HepG2 (cell line): ENCODE measurements around the gene AFF4. TPM values are rescaled to one million over a fixed set of nuclear protein-coding genes. Genes with fewer than 3 reads are reported as not detected.

Experiments used
- ATAC-seq: fragments of 200-7000 bp; cut with Tn5 transposase; 3 replicates; pipeline ENCODE4 v1.9.1; 2020; ENCODE audit warnings: mild to moderate bottlenecking, moderate library complexity
- Bru-seq: library from RNA; stranded (reverse); fragments of 400-500 nt; gene quantifications from one replicate; lab custom pipeline; 2021; lab: Mats Ljungman, UMichigan
- BruChase-seq, 2 experiments: library from RNA; stranded (reverse); fragments of 400-500 nt; gene quantifications; one replicate each; lab custom pipeline; 2021; lab: Mats Ljungman, UMichigan
- BruUV-seq: library from RNA; stranded (reverse); fragments of 400-500 nt; replicated peaks from 2 replicates; lab custom pipeline; 2021; lab: Mats Ljungman, UMichigan
- CTCF ChIA-PET: fragments of 300-600 bp; formaldehyde crosslinking; extraction: SDS; loops from one replicate; lab custom pipeline; 2021; ENCODE audit warnings: low total read pairs, inconsistent platforms, low intra/inter-chr PET ratio; lab: Yijun Ruan, JAX
- POLR2A ChIA-PET: fragments of 350-600 bp; sonication (Branson Sonifier 250); formaldehyde crosslinking; loops from one replicate; lab custom pipeline; 2020; ENCODE audit warnings: antibody characterized with exemption, inconsistent platforms; lab: Yijun Ruan, JAX
- DNase-seq: peaks from one replicate; pipeline ENCODE4 v3.0.0-alpha.2; 2015; ENCODE audit warnings: low spot score
- FAIRE-seq: peaks from 3 replicates; lab custom pipeline; 2011; peaks lifted over from hg19 to GRCh38; lab: Jason Lieb, UNC
- H2AFZ ChIP-seq: one replicate; pipeline ENCODE4 v1.6.1; 2011; ENCODE audit warnings: low read length, inconsistent platforms
- H3K27ac ChIP-seq: fragments of 300-600 bp; 3 replicates; pipeline ENCODE4 v1.8.0; 2011; ENCODE audit warnings: mixed run types, mild to moderate bottlenecking, mixed read lengths, low read length, inconsistent platforms; ENCODE audit not compliant: insufficient read depth; ENCODE audit errors: extremely low read length
- H3K27me3 ChIP-seq, 2 experiments: fragments of 200-600 bp in 1 of 2; 2 replicates in 1 of 2; 3 replicates in 1 of 2; pipeline versions ENCODE4 v1.6.0 to v1.8.0; 2011; ENCODE audit warnings: low read length in 2 of 2, mild to moderate bottlenecking in 2 of 2, moderate library complexity in 2 of 2, inconsistent platforms in 1 of 2; ENCODE audit not compliant: insufficient read depth in 2 of 2, control insufficient read depth in 1 of 2
- H3K36me3 ChIP-seq, 2 experiments: fragments of 200-600 bp in 1 of 2; replicated peaks in 1 of 2; 2 replicates in 1 of 2; 3 replicates in 1 of 2; pipeline versions ENCODE4 v1.5.1 to v1.8.0; 2011; ENCODE audit warnings: low read length in 2 of 2, inconsistent platforms in 1 of 2; ENCODE audit not compliant: insufficient read depth in 2 of 2, control insufficient read depth in 1 of 2
- H3K4me1 ChIP-seq: 2 replicates; pipeline ENCODE4 v1.5.1; 2012; ENCODE audit warnings: low read length, inconsistent platforms; ENCODE audit not compliant: insufficient read depth
- H3K4me2 ChIP-seq: 2 replicates; pipeline ENCODE4 v1.6.0; 2011; ENCODE audit warnings: low read depth, low read length, inconsistent platforms
- H3K4me3 ChIP-seq, 3 experiments: fragments of 200-600 bp in 1 of 3; sonication (generic), shearing (Covaris generic) in 1 of 3; replicated peaks in 1 of 3; 2 replicates each; pipeline ENCODE4 v1.5.1; 2011 to 2016; ENCODE audit warnings: low read length in 3 of 3, inconsistent platforms in 2 of 3, low read depth in 2 of 3, mild to moderate bottlenecking in 2 of 3, control low read depth in 1 of 3, mixed read lengths in 1 of 3; ENCODE audit not compliant: insufficient read depth in 1 of 3
- H3K79me2 ChIP-seq: one replicate; pipeline ENCODE4 v1.6.1; 2011; ENCODE audit warnings: low read length, inconsistent platforms; ENCODE audit not compliant: insufficient read depth
- H3K9ac ChIP-seq: 2 replicates; pipeline ENCODE4 v1.6.0; 2011; ENCODE audit warnings: mild to moderate bottlenecking, low read depth, low read length, inconsistent platforms; ENCODE audit not compliant: insufficient read depth
- H3K9me3 ChIP-seq: 2 replicates; pipeline ENCODE4 v1.5.1; 2012; ENCODE audit warnings: mild to moderate bottlenecking, low read length
- H4K20me1 ChIP-seq: 2 replicates; pipeline ENCODE4 v1.6.0; 2011; ENCODE audit warnings: inconsistent platforms, mild to moderate bottlenecking, low read length, moderate library complexity; ENCODE audit not compliant: insufficient read depth
- ARID5B ChIP-seq: IDR thresholded peaks from 2 replicates; pipeline ENCODE4 v1.4.0; 2020; ENCODE audit warnings: mild to moderate bottlenecking, missing genetic modification reagents
- BORCS8-MEF2B ChIP-seq: sonication (generic); formaldehyde crosslinking; IDR thresholded peaks from 2 replicates; pipeline ENCODE4 v1.8.0; 2022; ENCODE audit warnings: mild to moderate bottlenecking, missing genetic modification reagents
- CHCHD3 ChIP-seq: sonication (generic); formaldehyde crosslinking; IDR thresholded peaks from 2 replicates; pipeline ENCODE4 v1.8.0; 2022; ENCODE audit warnings: mild to moderate bottlenecking, missing genetic modification reagents, moderate library complexity
- IKZF4 ChIP-seq: sonication (generic); formaldehyde crosslinking; IDR thresholded peaks from 2 replicates; pipeline ENCODE4 v1.5.1; 2020; ENCODE audit warnings: borderline replicate concordance, mild to moderate bottlenecking, low read depth, missing genetic modification reagents; ENCODE audit errors: not compliant biosample characterization
- KMT2A ChIP-seq: sonication (generic); formaldehyde crosslinking; IDR thresholded peaks from 2 replicates; pipeline ENCODE4 v1.4.0; 2020; ENCODE audit warnings: missing genetic modification reagents
- MED8 ChIP-seq: sonication (generic); formaldehyde crosslinking; IDR thresholded peaks from 2 replicates; pipeline ENCODE4 v1.8.1; 2023; ENCODE audit warnings: mild to moderate bottlenecking, missing genetic modification reagents; ENCODE audit not compliant: insufficient replicate concordance
- RFXAP ChIP-seq: sonication (generic); formaldehyde crosslinking; IDR thresholded peaks from 2 replicates; pipeline ENCODE4 v1.4.0; 2020; ENCODE audit warnings: missing genetic modification reagents, borderline replicate concordance
- SP2 ChIP-seq: sonication (generic); formaldehyde crosslinking; IDR thresholded peaks from 2 replicates; pipeline ENCODE4 v1.5.1; 2020; ENCODE audit warnings: mild to moderate bottlenecking, missing genetic modification reagents
- TFAP4 ChIP-seq: sonication (generic); IDR thresholded peaks from 2 replicates; pipeline ENCODE4 v1.6.1; 2016; ENCODE audit warnings: low read depth, borderline replicate concordance
- ZNF317 ChIP-seq: sonication (generic); formaldehyde crosslinking; IDR thresholded peaks from 2 replicates; pipeline ENCODE4 v1.5.0; 2020; ENCODE audit warnings: mild to moderate bottlenecking, missing genetic modification reagents
- ZNF768 ChIP-seq: sonication (generic); formaldehyde crosslinking; IDR thresholded peaks from 2 replicates; pipeline ENCODE4 v1.4.0; 2020; ENCODE audit warnings: missing genetic modification reagents
- WGBS: methylation state at CpG from one replicate; pipeline ENCODE4 v1.1.6; 2017; ENCODE audit warnings: low lambda C conversion rate; 5-methylcytosine and 5-hydroxymethylcytosine counted together
- in situ Hi-C: cut with HindIII; loops from 2 replicates; pipeline ENCODE4 v1.10.0; 2017; ENCODE audit warnings: low pct_unique_long_range_greater_than_20kb; ENCODE audit not compliant: extremely low pct_ligation_motif_present
- intact Hi-C: fragments of 100-400 bp; cut with micrococcal nuclease; formaldehyde crosslinking; loops from one replicate; pipeline ENCODE4 v1.10.0; 2022; ENCODE audit not compliant: unreplicated experiment
- long read RNA-seq, 2 experiments: library from RNA in 1 of 2; library from polyadenylated mRNA in 1 of 2; stranded (forward) in 1 of 2; unstranded in 1 of 2; transcript quantifications; one replicate each; pipeline ENCODE4 v2.0.0, GENCODE V29; 2019 to 2022
- polyA minus RNA-seq, 3 experiments: library from RNA; depleted of rRNA, polyadenylated mRNA; stranded (reverse); fragments of >200 nt; gene quantifications; 2 replicates each; pipeline ENCODE4 v1.2.3, GENCODE V29; 2011; ENCODE audit warnings: low replicate concordance in 1 of 3
- polyA plus RNA-seq, 8 experiments: library from polyadenylated mRNA; depleted of rRNA in 3 of 8; stranded (reverse) in 7 of 8; unstranded in 1 of 8; fragments of >200 nt; fragmentation: Illumina TruSeq in 4 of 8; extraction: Trizol in 4 of 8; gene quantifications; 2 replicates each; pipeline versions ENCODE4 v1.2.1 to v1.2.3, GENCODE V29; 2011 to 2016; ENCODE audit warnings: low read depth in 4 of 8, missing spikeins in 1 of 8, mixed read lengths in 1 of 8; ENCODE audit not compliant: insufficient read depth in 1 of 8
- total RNA-seq, 5 experiments: library from RNA; depleted of rRNA; stranded (reverse); fragments of >200 nt; fragmentation: Illumina TruSeq; extraction: Trizol; gene quantifications; 2 replicates each; pipeline ENCODE4 v1.2.3, GENCODE V29; 2016; ENCODE audit warnings: low read depth in 1 of 5

The AFF4 gene
- total RNA-seq (2016; rRNA removed; fragmentation: Illumina TruSeq; extraction: Trizol) (22.1 and 30.5 TPM in 2 replicates), polyA plus RNA-seq (2011; rRNA removed) (17.6 and 25.5 TPM in 2 replicates), polyA minus RNA-seq (2011; rRNA and poly(A)+ RNA removed; ENCODE audit: low replicate concordance) (48.3 and 48.6 TPM in 2 replicates), Bru-seq, nascent RNA (percentile 92 among the genes with signal in this experiment), BruChase-seq, experiment 1, labeled RNA remaining after a 6-hour chase (percentile 94 among the genes with signal in this experiment), BruChase-seq, experiment 2, labeled RNA remaining after a 2-hour chase (percentile 95 among the genes with signal in this experiment)
- total RNA-seq (2016; cell fraction: cytosol; rRNA removed; fragmentation: Illumina TruSeq; extraction: Trizol; ENCODE audit: low read depth) = 5.8 and 6.3 TPM in 2 replicates
- total RNA-seq (2016; cell fraction: insoluble cytoplasmic fraction; rRNA removed; fragmentation: Illumina TruSeq; extraction: Trizol) = 20.3 and 29.1 TPM in 2 replicates
- total RNA-seq (2016; cell fraction: membrane; rRNA removed; fragmentation: Illumina TruSeq; extraction: Trizol) = 11.4 and 13.2 TPM in 2 replicates
- total RNA-seq (2016; cell fraction: nucleus; rRNA removed; fragmentation: Illumina TruSeq; extraction: Trizol) = 31.6 and 33.9 TPM in 2 replicates
- 10.5 and 13.5 TPM in 2 replicates for polyA plus RNA-seq (2011; cell fraction: cytosol; rRNA removed)
- polyA plus RNA-seq (2011; cell fraction: nucleus; rRNA removed) = 35.0 and 37.1 TPM in 2 replicates
- polyA plus RNA-seq (2012) = 23.2 and 24.0 TPM in 2 replicates
- 0.45 and 0.51 TPM in 2 replicates for polyA plus RNA-seq (2016; cell fraction: cytosol; fragmentation: Illumina TruSeq; extraction: Trizol; ENCODE audit: low read depth)
- polyA plus RNA-seq (2016; cell fraction: insoluble cytoplasmic fraction; fragmentation: Illumina TruSeq; extraction: Trizol; ENCODE audit: low read depth) = 17.9 and 19.3 TPM in 2 replicates
- polyA plus RNA-seq (2016; cell fraction: membrane; fragmentation: Illumina TruSeq; extraction: Trizol; ENCODE audit: low read depth) = 1.7 and 2.3 TPM in 2 replicates
- polyA plus RNA-seq (2016; cell fraction: nucleus; fragmentation: Illumina TruSeq; extraction: Trizol; ENCODE audit: insufficient read depth, low read depth) = 25.1 and 25.2 TPM in 2 replicates
- 37.9 and 54.2 TPM in 2 replicates for polyA minus RNA-seq (2011; cell fraction: cytosol; rRNA and poly(A)+ RNA removed)
- polyA minus RNA-seq (2011; cell fraction: nucleus; rRNA and poly(A)+ RNA removed) = 83.2 and 95.5 TPM in 2 replicates
- long read RNA-seq, experiment 1, partial matches to known transcripts = 4 of 8 reads
- long read RNA-seq, experiment 1, other reads (novel, unspliced or antisense) = 4 of 8 reads
- long read RNA-seq, experiment 2, partial matches to known transcripts = 23 of 32 reads
- long read RNA-seq, experiment 2, other reads (novel, unspliced or antisense) = 9 of 32 reads

GRCh38 chr5:132963171-132964104 is at the start of gene AFF4:
TSS of gene AFF4 (minus strand) at chr5:132963634. CDS start at chr5:132937189, 26,445 bp downstream.
- intact Hi-C loops = loop anchor here (2.0 to 5.0 kb wide), 2 partner anchors 69 to 87 kb away; no protein-coding TSS in a partner anchor
- ChIA-PET CTCF (no interaction called here), POLR2A (interaction anchor here (0.5 to 4.3 kb wide), 25 partner anchors 10 to 134 kb away, joined by 3 to 68 read pairs (median 5); partner anchors contain the start of genes GDF9, HSPA4, UQCRQ and ZCCHC10)
- Histone ChIP-seq H4K20me1 (peaks cover 34% of the 10 kb centered on the region; the same call in 1 of the 2 replicates), H3K4me1 (peaks cover 40% of the 10 kb centered on the region), H2AFZ (no peak within 1 kb of the TSS), H3K27ac (peak within 1 kb of the TSS; percentile 85), H3K36me3 (0 out of 5 replicates have a peak, but pooled peaks cover 0 to 4% of the 10 kb centered on the region in 2 experiments), H3K79me2 (peaks cover 44% of the 10 kb centered on the region), H3K9me3 (no peaks in the 10 kb centered on the region), H3K27me3 (no peaks in the 10 kb centered on the region; a peak in 1 of 5 replicates), H3K9ac (peak within 1 kb of the TSS; percentile 97), H3K4me2 (peak within 1 kb of the TSS; percentile 92), H3K4me3 (peak within 1 kb of the TSS; percentile 78 to 86 (median 84))
- no TSS peak for BruUV-seq
- in situ Hi-C loops = loop anchor here (5.0 kb wide), 1 partner anchor 89 kb away; the partner anchor contains the start of gene HSPA4
- no peak for FAIRE-seq
- peak; percentile 92 for DNase-seq
- ATAC-seq = peak; percentile 96
- 2% methylated on average over 15 of the region's 98 CpGs for WGBS
- TF ChIP-seq ZNF768 (peak; percentile 20; the same call in 1 of the 2 replicates), ARID5B (peak; percentile 77), ZNF317 (CRISPR knock-in tag) (0 out of 2 replicates have a peak, but pooled peaks have one; percentile 43), CHCHD3 (0 out of 2 replicates have a peak, but pooled peaks have one; percentile 91), SP2 (CRISPR knock-in tag) (peak; percentile 38), KMT2A (CRISPR knock-in tag) (peak; percentile 85), IKZF4 (CRISPR knock-in tag) (peak; percentile 86), BORCS8-MEF2B (CRISPR knock-in tag) (peak; percentile 53; the same call in 1 of the 2 replicates), RFXAP (CRISPR knock-in tag) (peak; percentile 77), TFAP4 (peak; percentile 95; the same call in 1 of the 2 replicates), MED8 (CRISPR knock-in tag) (peak; percentile 33)
